ENCODE results near the gene ANP32B.
"Not testable (repeated sequence)": the region's sequence is repeated elsewhere in the genome, so short reads cannot be mapped to it uniquely, and the experiment has no call there.

Gene ANP32B

GRCh38 chr9:97962575-97962974 is 20.6 kb upstream of the ANP32B start:
- no peak for DNase-seq (ENCODE audit: low read depth in 2 of 3, low spot score in 2 of 3)

GRCh38 chr9:97963232-97963631 is 19.9 kb upstream of the ANP32B start:
- no peak for DNase-seq (ENCODE audit: low read depth in 2 of 3, low spot score in 2 of 3)

- DNase-seq (ENCODE audit: low read depth in 2 of 3, low spot score in 2 of 3), result no peak
These were observed 18.2 kb upstream of the ANP32B start for GRCh38 chr9:97964901-97965300.

- no peak for DNase-seq (ENCODE audit: low read depth in 2 of 3, low spot score in 2 of 3)
These were observed 16.6 kb upstream of the ANP32B start for GRCh38 chr9:97966493-97966892.

- no peak for DNase-seq (ENCODE audit: low read depth in 2 of 3, low spot score in 2 of 3)
These were observed 14.1 kb upstream of the ANP32B start for GRCh38 chr9:97969014-97969413.

- DNase-seq (ENCODE audit: low read depth in 2 of 3, low spot score in 2 of 3), result no peak
These were observed 13.0 kb upstream of the ANP32B start for GRCh38 chr9:97970165-97970564.

GRCh38 chr9:97972753-97973152 is 10.4 kb upstream of the ANP32B start:
- no peak for DNase-seq (ENCODE audit: low read depth in 2 of 3, low spot score in 2 of 3)

GRCh38 chr9:97975376-97975775 is 7.8 kb upstream of the ANP32B start:
- DNase-seq (ENCODE audit: low read depth in 2 of 3, low spot score in 2 of 3), result no peak

- DNase-seq (ENCODE audit: low read depth in 2 of 3, low spot score in 2 of 3), result not testable (repeated sequence)
These were observed 6.5 kb upstream of the ANP32B start for GRCh38 chr9:97976633-97977032.

- DNase-seq (ENCODE audit: low read depth in 2 of 3, low spot score in 2 of 3), result no peak
These were observed 4.6 kb upstream of the ANP32B start for GRCh38 chr9:97978371-97979130.

GRCh38 chr9:97979788-97980478 is 3.2 kb upstream of the ANP32B start:
- DNase-seq (ENCODE audit: low read depth in 2 of 3, low spot score in 2 of 3), result no peak

- no peak for DNase-seq (ENCODE audit: low read depth in 2 of 3, low spot score in 2 of 3)
These were observed 2.7 kb upstream of the ANP32B start for GRCh38 chr9:97980479-97980803.

GRCh38 chr9:97980918-97981845 is 2.0 kb upstream of the ANP32B start:
- DNase-seq (ENCODE audit: low read depth in 2 of 3, low spot score in 2 of 3), result no peak

- no peak for DNase-seq (ENCODE audit: low read depth in 2 of 3, low spot score in 2 of 3)
These were observed 1.1 kb upstream of the ANP32B start for GRCh38 chr9:97981846-97982682.

- peak in 2 of 3 experiments; percentile 10 to 30 for DNase-seq (ENCODE audit: low read depth in 2 of 3, low spot score in 2 of 3)
These were observed 547 bp downstream of the ANP32B start for GRCh38 chr9:97983589-97984187.

- DNase-seq (ENCODE audit: low read depth in 2 of 3, low spot score in 2 of 3), result peak; percentile 54 to 75 (median 57)
These were observed 1.3 kb downstream of the ANP32B start for GRCh38 chr9:97984188-97985057.

GRCh38 chr9:97985058-97985861 is 2.1 kb downstream of the ANP32B start:
- peak in 1 of 3 experiments; percentile 35 for DNase-seq (ENCODE audit: low read depth in 2 of 3, low spot score in 2 of 3)

GRCh38 chr9:97987487-97987886 is 4.3 kb downstream of the ANP32B start:
- DNase-seq (ENCODE audit: low read depth in 2 of 3, low spot score in 2 of 3), result no peak

GRCh38 chr9:97990259-97990658 is 7.1 kb downstream of the ANP32B start:
- no peak for DNase-seq (ENCODE audit: low read depth in 2 of 3, low spot score in 2 of 3)

Measured in activated CD8-positive, alpha-beta memory T cell treated with anti-CD3 and anti-CD28 coated beads for 48 hours (primary cell).